Astrocyte (in vitro differentiated cells and primary cell): ENCODE results near the gene MRGPRF. TPM values are rescaled to one million over a fixed set of nuclear protein-coding genes. Genes with fewer than 3 reads are reported as not detected.

Experiments used
- DNase-seq: peaks from one replicate; pipeline ENCODE4 v3.0.0-alpha.2; 2010; ENCODE audit warnings: low read depth
- FAIRE-seq: peaks from 2 replicates; lab custom pipeline; 2011; peaks lifted over from hg19 to GRCh38; lab: Jason Lieb, UNC
- H2AFZ ChIP-seq: 2 replicates; pipeline ENCODE4 v1.6.0; 2012; ENCODE audit warnings: low read depth, low read length, inconsistent platforms
- H3K27ac ChIP-seq: 2 replicates; pipeline ENCODE4 v1.5.1; 2011; ENCODE audit warnings: low read depth, low read length, inconsistent platforms
- H3K27me3 ChIP-seq: 2 replicates; pipeline ENCODE4 v1.6.0; 2011; ENCODE audit warnings: low read length, inconsistent platforms; ENCODE audit not compliant: insufficient read depth
- H3K36me3 ChIP-seq: 2 replicates; pipeline ENCODE4 v1.5.1; 2011; ENCODE audit warnings: low read length, inconsistent platforms; ENCODE audit not compliant: insufficient read depth
- H3K4me1 ChIP-seq: 2 replicates; pipeline ENCODE4 v1.5.1; 2011; ENCODE audit warnings: low read length, inconsistent platforms; ENCODE audit not compliant: insufficient read depth
- H3K4me2 ChIP-seq: 2 replicates; pipeline ENCODE4 v1.6.0; 2012; ENCODE audit warnings: low read length, inconsistent platforms
- H3K4me3 ChIP-seq: 2 replicates; pipeline ENCODE4 v1.5.1; 2011; ENCODE audit warnings: low read depth, mild to moderate bottlenecking, low read length, inconsistent platforms; ENCODE audit not compliant: insufficient read depth
- H3K79me2 ChIP-seq: 2 replicates; pipeline ENCODE4 v1.6.0; 2012; ENCODE audit warnings: mild to moderate bottlenecking, low read length, inconsistent platforms; ENCODE audit not compliant: insufficient read depth
- H3K9ac ChIP-seq: 2 replicates; pipeline ENCODE4 v1.6.0; 2012; ENCODE audit warnings: mild to moderate bottlenecking, low read length, inconsistent platforms
- H3K9me3 ChIP-seq: 2 replicates; pipeline ENCODE4 v1.5.1; 2012; ENCODE audit warnings: low read depth, mild to moderate bottlenecking, low read length, inconsistent platforms; ENCODE audit not compliant: insufficient read depth
- H4K20me1 ChIP-seq: 2 replicates; pipeline ENCODE4 v1.6.0; 2012; ENCODE audit warnings: low read length, inconsistent platforms; ENCODE audit not compliant: insufficient read depth
- H3K27ac Mint-ChIP-seq: one replicate; pipeline ENCODE4 v1.8.0; 2021; ENCODE audit warnings: mild to moderate bottlenecking, mixed read lengths; ENCODE audit not compliant: unreplicated experiment
- H3K27me3 Mint-ChIP-seq: one replicate; pipeline ENCODE4 v1.8.0; 2021; ENCODE audit warnings: low read depth, mixed read lengths; ENCODE audit not compliant: unreplicated experiment
- H3K36me3 Mint-ChIP-seq: one replicate; pipeline ENCODE4 v1.8.0; 2021; ENCODE audit warnings: low read depth, mixed read lengths; ENCODE audit not compliant: unreplicated experiment
- H3K4me1 Mint-ChIP-seq: one replicate; pipeline ENCODE4 v1.8.0; 2021; ENCODE audit warnings: low read depth, mixed read lengths; ENCODE audit not compliant: unreplicated experiment
- H3K4me3 Mint-ChIP-seq: one replicate; pipeline ENCODE4 v1.8.0; 2021; ENCODE audit warnings: mild to moderate bottlenecking, moderate library complexity, mixed read lengths; ENCODE audit not compliant: unreplicated experiment
- H3K9me3 Mint-ChIP-seq: one replicate; pipeline ENCODE4 v1.8.0; 2021; ENCODE audit warnings: mild to moderate bottlenecking, mixed read lengths; ENCODE audit not compliant: unreplicated experiment
- EZH2 ChIP-seq: IDR thresholded peaks from 2 replicates; pipeline ENCODE4 v1.6.1; 2012; ENCODE audit warnings: mild to moderate bottlenecking, low read length, inconsistent platforms; ENCODE audit not compliant: insufficient read depth
- total RNA-seq: library from RNA; stranded (reverse); gene quantifications from 2 replicates; pipeline ENCODE4 v1.2.1, GENCODE V29; 2021
- TF ChIP-seq, protein P1 (sequence below): IDR thresholded peaks from 2 replicates; pipeline ENCODE4 v1.5.1; 2011; ENCODE audit warnings: low read depth, mild to moderate bottlenecking, inconsistent platforms, low read length, moderate library complexity; ENCODE audit not compliant: insufficient read depth

Gene MRGPRF
- total RNA-seq, 1 donor from 2014 or later = 4.1 TPM

DNA sequence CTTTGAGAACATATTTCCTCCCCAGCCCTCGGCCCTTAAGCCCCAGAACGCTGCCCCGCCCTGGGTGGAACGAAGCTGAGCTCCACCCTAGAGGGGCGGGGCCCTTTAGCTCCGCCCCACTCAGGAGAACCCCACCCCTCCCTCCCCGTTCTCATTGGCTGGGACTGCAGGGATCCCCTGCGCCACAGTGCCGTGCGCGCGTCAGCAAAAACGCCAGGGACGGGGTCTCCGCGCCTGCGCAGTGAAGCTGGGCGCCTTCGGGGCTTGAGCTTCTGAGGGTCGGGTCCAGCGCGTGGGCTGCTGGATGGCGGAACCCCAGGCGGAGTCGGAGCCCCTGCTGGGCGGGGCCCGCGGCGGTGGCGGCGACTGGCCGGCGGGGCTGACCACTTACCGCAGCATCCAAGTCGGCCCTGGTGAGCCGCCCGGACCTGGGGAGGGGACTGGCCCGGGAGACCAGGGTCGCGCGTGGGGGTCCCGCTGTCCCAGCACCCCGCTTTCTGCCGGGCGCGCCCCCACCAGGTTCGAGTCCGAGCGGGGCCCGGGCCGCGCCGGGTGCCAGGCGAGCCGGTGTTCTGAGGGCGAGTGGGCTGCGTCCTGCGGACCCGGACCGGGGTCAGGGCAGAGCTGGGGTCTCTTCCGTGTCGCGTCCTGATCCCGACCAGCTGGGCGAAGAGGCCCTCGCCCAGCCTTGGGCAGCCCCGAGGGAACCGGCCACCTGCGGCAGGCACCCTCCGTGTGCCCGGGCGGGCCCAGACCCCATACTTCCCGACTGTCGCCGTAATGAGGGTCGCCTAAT, 35.8 kb upstream of the MRGPRF start, which contains the start of gene TPCN2:
Gene TPCN2 (plus strand): TSS at position 239 of the 796 bp plus-strand sequence. CDS start 66 bp downstream, at position 305.
- peaks cover 9% of the 10 kb centered on the region for H3K4me1 Mint-ChIP-seq
- H3K4me2 ChIP-seq = peak within 1 kb of the TSS; percentile 97
- no peaks in the 10 kb centered on the region for H3K27me3 Mint-ChIP-seq
- H3K27ac Mint-ChIP-seq = peak within 1 kb of the TSS; percentile 58
- peak within 1 kb of the TSS; percentile 93 for H3K9ac ChIP-seq
- H3K9me3 Mint-ChIP-seq = no peaks in the 10 kb centered on the region
- H3K27ac ChIP-seq = peak within 1 kb of the TSS; percentile 72
- H4K20me1 ChIP-seq = peaks cover 35% of the 10 kb centered on the region
- H3K4me1 ChIP-seq = peaks cover 26% of the 10 kb centered on the region
- peak within 1 kb of the TSS; percentile 72 for H3K4me3 ChIP-seq
- no peaks in the 10 kb centered on the region for H3K27me3 ChIP-seq
- H3K4me3 Mint-ChIP-seq = peak within 1 kb of the TSS; percentile 82
- TF ChIP-seq EZH2 = no peak
- TF ChIP-seq, protein P1, sequence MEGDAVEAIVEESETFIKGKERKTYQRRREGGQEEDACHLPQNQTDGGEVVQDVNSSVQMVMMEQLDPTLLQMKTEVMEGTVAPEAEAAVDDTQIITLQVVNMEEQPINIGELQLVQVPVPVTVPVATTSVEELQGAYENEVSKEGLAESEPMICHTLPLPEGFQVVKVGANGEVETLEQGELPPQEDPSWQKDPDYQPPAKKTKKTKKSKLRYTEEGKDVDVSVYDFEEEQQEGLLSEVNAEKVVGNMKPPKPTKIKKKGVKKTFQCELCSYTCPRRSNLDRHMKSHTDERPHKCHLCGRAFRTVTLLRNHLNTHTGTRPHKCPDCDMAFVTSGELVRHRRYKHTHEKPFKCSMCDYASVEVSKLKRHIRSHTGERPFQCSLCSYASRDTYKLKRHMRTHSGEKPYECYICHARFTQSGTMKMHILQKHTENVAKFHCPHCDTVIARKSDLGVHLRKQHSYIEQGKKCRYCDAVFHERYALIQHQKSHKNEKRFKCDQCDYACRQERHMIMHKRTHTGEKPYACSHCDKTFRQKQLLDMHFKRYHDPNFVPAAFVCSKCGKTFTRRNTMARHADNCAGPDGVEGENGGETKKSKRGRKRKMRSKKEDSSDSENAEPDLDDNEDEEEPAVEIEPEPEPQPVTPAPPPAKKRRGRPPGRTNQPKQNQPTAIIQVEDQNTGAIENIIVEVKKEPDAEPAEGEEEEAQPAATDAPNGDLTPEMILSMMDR = no peak
- H2AFZ ChIP-seq = peak within 1 kb of the TSS; percentile 82
- FAIRE-seq (no peak), DNase-seq (peak; percentile 88)
- H3K79me2 ChIP-seq = peaks cover 48% of the 10 kb centered on the region
- H3K36me3 ChIP-seq = no peaks in the 10 kb centered on the region
- H3K36me3 Mint-ChIP-seq = no peaks in the 10 kb centered on the region
- H3K9me3 ChIP-seq = no peaks in the 10 kb centered on the region

DNA sequence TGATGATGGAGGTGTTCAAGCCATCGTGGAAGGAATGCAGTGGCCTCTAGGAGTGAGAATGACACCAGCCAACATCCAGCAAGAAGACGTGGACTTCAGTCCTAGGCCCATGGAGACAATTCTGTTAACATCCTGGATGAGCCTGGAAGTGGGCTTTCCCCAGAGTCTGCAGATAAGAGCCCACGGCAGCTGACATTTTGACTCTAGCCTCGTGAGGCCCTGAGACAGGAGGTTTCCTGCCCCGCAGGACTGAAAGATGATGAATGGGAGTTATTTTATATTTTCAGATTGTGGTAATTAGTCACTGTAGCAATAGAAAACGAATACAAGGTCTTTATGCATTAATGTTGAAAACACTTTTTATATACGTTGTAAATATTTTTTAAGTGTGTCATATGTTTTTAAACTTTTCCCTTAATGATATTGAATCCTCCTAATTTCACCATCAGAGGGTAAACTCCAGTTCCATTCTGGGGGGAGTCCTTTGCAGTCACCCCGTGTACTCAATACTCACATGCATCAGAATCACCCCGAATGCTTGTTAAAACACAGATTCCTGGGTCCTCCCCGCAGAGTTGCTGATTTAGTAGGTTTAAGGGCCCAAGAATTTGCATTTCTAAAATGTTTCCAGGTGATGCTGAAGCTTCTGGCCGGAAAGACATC, 35.1 kb upstream of the MRGPRF start:
- Histone ChIP-seq H3K9ac (peak overlapping the region; percentile 93), H3K4me1 (peaks cover 26% of the 10 kb centered on the region), H3K9me3 (no peaks in the 10 kb centered on the region), H3K4me3 (peak overlapping the region; percentile 72), H3K4me2 (peak overlapping the region; percentile 97), H3K36me3 (no peaks in the 10 kb centered on the region), H2AFZ (peak overlapping the region; percentile 68), H3K27me3 (no peaks in the 10 kb centered on the region), H4K20me1 (peaks cover 27% of the 10 kb centered on the region), H3K27ac (peak overlapping the region; percentile 72), H3K79me2 (peaks cover 41% of the 10 kb centered on the region)
- peak overlapping the region; percentile 58 for H3K27ac Mint-ChIP-seq
- FAIRE-seq = no peak
- H3K9me3 Mint-ChIP-seq = no peaks in the 10 kb centered on the region
- peaks cover 9% of the 10 kb centered on the region for H3K4me1 Mint-ChIP-seq
- H3K27me3 Mint-ChIP-seq = no peaks in the 10 kb centered on the region
- no peak for TF ChIP-seq EZH2
- TF ChIP-seq, protein P1 = no peak
- H3K4me3 Mint-ChIP-seq = peak overlapping the region; percentile 80
- H3K36me3 Mint-ChIP-seq = no peaks in the 10 kb centered on the region
- DNase-seq = no peak
